Thoracic aorta endothelial cell (primary cell): ENCODE measurements around the gene IFNA6. TPM values are rescaled to one million over a fixed set of nuclear protein-coding genes. Genes with fewer than 3 reads are reported as not detected.

Experiments
- total RNA-seq: library from RNA; depleted of rRNA; stranded (reverse); fragments of >200 nt; gene quantifications from 2 replicates; pipeline ENCODE4 v1.2.3, GENCODE V29; 2012

The IFNA6 gene
- 0.22 TPM in 1 of 2 replicates, not detected in the other for total RNA-seq

DNA sequence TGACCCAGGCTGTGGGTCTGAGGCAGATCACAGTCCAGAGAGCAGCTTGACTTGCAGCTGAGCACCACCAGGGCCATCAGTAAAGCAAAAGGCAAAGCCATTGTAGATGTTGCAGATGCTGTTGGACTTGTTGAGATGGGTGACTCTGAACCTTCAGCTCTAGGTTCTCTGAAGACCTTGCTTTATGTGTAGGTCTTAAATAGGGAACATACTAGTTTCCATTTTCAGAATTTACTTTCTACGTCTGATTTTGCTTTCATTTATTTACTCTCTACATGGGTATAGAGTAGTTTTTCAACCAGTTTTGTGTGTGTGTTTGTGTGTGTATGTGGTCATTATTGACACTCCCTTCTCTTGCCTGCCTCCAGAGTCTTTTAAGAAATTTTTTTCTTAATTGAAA lies at the start of gene IFNA6:
Gene IFNA6, minus strand, starts transcription at position 101 of the 400 bp plus-strand sequence. Its CDS starts 0 bp downstream, at position 101.

DNA sequence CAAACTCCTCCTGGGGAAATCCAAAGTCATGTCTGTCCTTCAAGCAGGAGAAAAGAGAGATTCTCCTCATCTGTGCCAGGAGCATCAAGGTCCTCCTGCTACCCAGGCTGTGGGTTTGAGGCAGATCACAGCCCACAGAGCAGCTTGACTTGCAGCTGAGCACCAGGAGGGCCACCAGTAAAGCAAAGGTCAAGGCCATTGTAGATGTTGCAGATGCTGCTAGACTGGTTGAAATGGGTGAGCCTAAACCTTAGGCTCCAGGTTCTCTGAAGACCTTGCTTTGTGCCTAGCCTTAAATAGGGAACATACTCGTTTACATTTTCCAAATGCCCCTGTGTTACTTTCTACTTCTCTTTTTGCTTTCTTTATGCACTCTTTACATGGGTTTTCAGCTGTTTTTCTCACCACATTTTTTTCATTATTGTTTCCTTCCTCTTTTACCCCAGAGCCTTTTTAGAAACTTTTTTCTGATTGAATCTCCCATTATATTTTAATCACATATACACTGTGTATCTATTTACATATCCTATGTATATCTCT lies 34.5 kb upstream of the IFNA6 start, which contains the start of gene IFNA2:
Gene IFNA2, minus strand, starts transcription at position 268 of the 540 bp plus-strand sequence. Its CDS starts 69 bp downstream, at position 199.

DNA sequence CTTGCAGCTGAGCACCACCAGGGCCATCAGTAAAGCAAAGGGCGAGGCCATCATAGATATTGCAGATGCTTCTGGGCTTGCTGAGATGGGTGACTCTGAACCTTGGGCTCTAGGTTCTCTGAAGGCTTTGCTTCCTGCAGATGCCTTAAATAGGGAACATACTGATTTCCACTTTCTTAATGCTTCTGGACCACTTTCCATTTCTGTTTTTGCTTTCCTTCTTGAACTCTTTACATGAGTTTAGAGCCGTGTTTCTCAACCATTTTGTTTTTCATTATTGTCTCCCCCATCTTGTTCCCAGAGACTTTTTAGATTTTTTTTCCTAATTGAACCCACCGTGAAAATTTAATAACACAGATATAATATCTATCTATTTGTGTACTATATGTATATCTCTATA lies 17.3 kb upstream of the IFNA6 start, which contains the start of gene IFNA13:
Gene IFNA13, minus strand, starts transcription at position 101 of the 400 bp plus-strand sequence. Its CDS starts 47 bp downstream, at position 54.

DNA sequence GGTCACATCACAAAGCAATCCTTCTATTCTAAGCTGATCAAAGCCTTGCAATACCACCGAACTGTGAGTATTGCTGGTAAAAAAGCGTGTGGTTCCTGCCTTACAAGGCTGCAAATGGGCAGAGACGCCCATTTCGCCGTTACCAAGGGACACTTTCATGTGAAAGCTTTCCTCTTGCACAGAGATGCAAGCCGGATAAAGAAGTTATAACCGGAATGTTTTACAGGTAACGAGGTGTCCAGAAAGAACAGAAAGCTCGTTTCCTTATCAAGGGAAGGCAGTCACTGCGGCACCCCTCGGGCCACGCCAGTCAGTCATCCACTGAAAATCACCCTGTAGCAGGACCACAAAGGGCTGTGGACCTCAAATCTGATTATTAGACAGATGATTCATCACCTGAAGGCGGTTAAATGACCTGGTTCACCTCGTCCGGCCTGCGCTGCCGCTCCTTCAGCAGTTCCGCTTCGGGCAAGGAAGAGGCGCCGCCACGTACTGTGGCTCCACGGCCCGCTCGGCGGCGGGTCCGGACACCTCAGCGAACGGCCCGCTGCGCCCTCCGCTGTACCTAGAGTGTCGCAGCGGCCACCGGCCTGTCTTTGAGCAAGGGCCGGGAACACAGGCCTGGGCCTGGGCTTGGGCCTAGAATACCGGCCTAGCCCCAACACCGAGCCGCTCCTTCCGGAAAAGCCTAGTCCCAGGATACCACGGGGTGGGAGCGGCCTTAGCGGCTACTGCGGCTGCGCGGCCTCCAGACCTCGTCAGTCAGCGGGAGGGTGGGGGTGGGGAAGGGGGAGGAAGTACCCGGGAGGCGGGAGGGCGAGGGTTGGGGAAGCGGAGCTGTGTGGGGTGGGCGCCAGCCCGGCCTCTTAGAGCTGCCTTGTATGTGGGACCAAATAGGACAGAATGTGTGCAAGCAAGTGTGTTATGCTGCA lies 15.7 kb downstream of the IFNA6 start, which contains the start of gene KLHL9:
Gene KLHL9, minus strand, starts transcription at position 704 of the 932 bp plus-strand sequence. Its CDS starts 545 bp downstream, at position 159.

DNA sequence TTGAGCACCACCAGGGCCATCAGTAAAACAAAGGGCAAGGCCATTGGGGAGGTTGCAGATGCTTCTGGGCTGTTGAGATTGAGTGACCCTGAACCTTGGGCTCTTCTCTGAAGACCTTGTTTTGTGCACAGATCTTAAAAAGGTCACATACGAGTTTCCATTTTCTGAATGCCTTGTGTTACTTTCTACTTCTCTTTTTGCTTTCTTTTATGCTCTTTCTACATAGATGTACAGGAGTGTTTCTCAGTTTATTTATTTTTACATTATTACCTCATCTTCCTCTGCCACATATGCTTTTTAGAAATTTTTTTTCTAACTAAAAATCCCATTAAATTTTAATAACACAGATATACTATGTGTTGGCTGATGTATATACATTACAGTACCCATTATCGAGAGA lies 45.5 kb downstream of the IFNA6 start, which contains the start of gene IFNA5:
Gene IFNA5, minus strand, starts transcription at position 101 of the 400 bp plus-strand sequence. Its CDS starts 57 bp downstream, at position 44.

Other genes with a start within 250 kb of the IFNA6 start
- gene IFNW1, start 209.1 kb downstream of the IFNA6 start, total RNA-seq = not detected in 2 replicates
- gene IFNA21, start 184.2 kb downstream of the IFNA6 start, total RNA-seq = not detected in 2 replicates
- gene IFNA4, start 163.3 kb downstream of the IFNA6 start, total RNA-seq = not detected in 2 replicates
- gene IFNA7, start 148.7 kb downstream of the IFNA6 start, total RNA-seq = not detected in 2 replicates
- gene IFNA10, start 143.7 kb downstream of the IFNA6 start, total RNA-seq = not detected in 2 replicates
- not detected in 2 replicates for gene IFNA16, start 133.6 kb downstream of the IFNA6 start, total RNA-seq
- gene IFNA17, start 122.7 kb downstream of the IFNA6 start, total RNA-seq = not detected in 2 replicates
- gene IFNA14, start 110.9 kb downstream of the IFNA6 start, total RNA-seq = not detected in 2 replicates
- not detected in 2 replicates for gene IFNA5, start 45.6 kb downstream of the IFNA6 start, total RNA-seq
- 46.5 and 57.7 TPM in 2 replicates for gene KLHL9, start 15.5 kb downstream of the IFNA6 start, total RNA-seq
- gene IFNA13, start 17.2 kb upstream of the IFNA6 start, total RNA-seq = not detected in 2 replicates
- not detected in 2 replicates for gene IFNA2, start 34.5 kb upstream of the IFNA6 start, total RNA-seq
- not detected in 2 replicates for gene IFNA8, start 58.2 kb upstream of the IFNA6 start, total RNA-seq
- gene IFNA1, start 89.6 kb upstream of the IFNA6 start, total RNA-seq = not detected in 2 replicates
- gene IFNE, start 131.4 kb upstream of the IFNA6 start, total RNA-seq = 4.7 and 5.5 TPM in 2 replicates